Psoas muscle (tissue), 8 donors: ENCODE results near the gene PDGFC. TPM values are rescaled to one million over a fixed set of nuclear protein-coding genes. Genes with fewer than 3 reads are reported as not detected.
A peak's percentile ranks its signal among the peaks of the same experiment; 100 is the strongest.

Source experiments
- ATAC-seq, 4 donors: fragments of 200-7000 bp; cut with Tn5 transposase; one replicate each; pipeline ENCODE4 v1.9.1; 2020; ENCODE audit warnings: moderate library complexity in 3 of 4, mild to moderate bottlenecking in 2 of 4
- DNase-seq, 2 donors: peaks; one replicate each; pipeline ENCODE4 v3.0.0-alpha.2; 2020
- H3K27ac ChIP-seq: fragments of 200-600 bp; one replicate; pipeline ENCODE4 v1.8.0; 2022
- H3K27me3 ChIP-seq, 3 donors: fragments of 200-600 bp in 1 of 3; one replicate each; pipeline versions ENCODE4 v1.6.1 to v1.8.0; 2013 to 2022; ENCODE audit warnings: low read length in 2 of 3, mild to moderate bottlenecking in 2 of 3, moderate library complexity in 1 of 3; ENCODE audit not compliant: insufficient read depth in 3 of 3
- H3K36me3 ChIP-seq, 2 donors: fragments of 200-600 bp in 1 of 2; one replicate each; pipeline versions ENCODE4 v1.6.1 to v1.8.0; 2013 to 2022; ENCODE audit warnings: low read depth in 1 of 2, mild to moderate bottlenecking in 1 of 2, moderate library complexity in 1 of 2; ENCODE audit not compliant: insufficient read depth in 1 of 2
- H3K4me1 ChIP-seq: fragments of 200-600 bp; one replicate; pipeline ENCODE4 v1.8.0; 2022
- H3K4me3 ChIP-seq: fragments of 200-600 bp; one replicate; pipeline ENCODE4 v1.8.0; 2022; ENCODE audit warnings: mild to moderate bottlenecking
- H3K9me3 ChIP-seq: fragments of 200-600 bp; one replicate; pipeline ENCODE4 v1.8.0; 2022
- CTCF ChIP-seq: fragments of 200-600 bp; IDR thresholded peaks from one replicate; pipeline ENCODE4 v1.8.0; 2022; ENCODE audit warnings: antibody characterized with exemption
- WGBS, 3 donors: extraction: QIAGEN DNeasy Blood & Tissue Kit; methylation state at CpG; one replicate each; pipeline versions ENCODE4 v1.1.6 to v1.1.7; 2013; 5-methylcytosine and 5-hydroxymethylcytosine counted together
- intact Hi-C, 2 donors: fragments of 100-400 bp; cut with DNase I; formaldehyde crosslinking; loops; one replicate each; pipeline versions ENCODE4 v1.11.0 to v1.14.2; 2022
- polyA plus RNA-seq, 3 donors: library from polyadenylated mRNA; stranded (reverse); fragments of 200-250 nt; gene quantifications; one replicate each; pipeline ENCODE4 v1.2.3, GENCODE V29; 2013
- total RNA-seq, 4 donors: library from RNA; stranded (reverse); fragmentation: NEBNext Ultra II Directional in 2 of 4; extraction: Animal tissue kit (Norgen Biotek cat#: 25700) in 2 of 4; gene quantifications; one replicate each; pipeline versions ENCODE4 v1.2.1 to v1.2.4, GENCODE V29; 2021 to 2023
- donor health status: healthy with polysubstance abuse.
- donor health status: DM: no; HTN: no; CAD: no; lungs with moderate emphysema.
- donor health status: Bipolar disorder and iron deficiency.
- donor health status: healthy.
- donor health status: DM: yes; HTN: yes; CAD: no.
- donor health status: DM: no; HTN: no; CAD: no.
- donor health status: DM: no; HTN: no; CAD: no.
- donor health status: DM: yes; HTN: yes; CAD: no.

PDGFC gene
- total and polyA plus RNA-seq, 7 donors: 2.2 to 19.8 (median 6.3) TPM

DNA sequence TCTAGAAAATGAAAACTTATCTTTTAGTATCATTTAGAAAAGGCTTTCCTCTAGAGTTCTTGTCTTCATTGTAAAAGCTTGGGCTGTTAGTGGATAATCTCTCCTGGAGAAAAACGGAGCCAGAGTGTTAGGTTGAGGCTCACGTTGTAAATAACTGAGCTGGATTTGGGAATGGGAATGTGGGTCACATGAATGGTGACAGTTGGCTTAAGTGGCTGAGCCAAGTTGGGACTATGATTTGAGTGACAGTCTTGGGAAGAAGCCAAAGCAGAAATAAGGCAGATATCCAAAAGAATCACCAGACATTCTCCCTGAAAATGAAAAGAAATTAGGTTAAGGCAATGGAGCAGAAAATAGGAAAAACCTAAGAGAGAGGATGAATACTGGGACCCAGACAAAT, 33.6 kb upstream of the PDGFC start:
- intact Hi-C loops: no loop called here
- Histone ChIP-seq H3K4me1 (peaks cover 12% of the 10 kb centered on the region), H3K27ac (peak overlapping the region; percentile 65), H3K4me3 (peak overlapping the region; percentile 5), H3K27me3 (no peaks in the 10 kb centered on the region), H3K36me3 (no peaks in the 10 kb centered on the region), H3K9me3 (no peaks in the 10 kb centered on the region)
- ATAC-seq (peak; percentile 50 to 76 (median 70)), DNase-seq (no peak)
- 10 to 33% (median 26%) methylated on average over 2 of the region's 2 CpGs for WGBS, 3 donors
- TF ChIP-seq CTCF: no peak

- DNase-seq: no peak
These were observed 32.9 kb upstream of the PDGFC start for GRCh38 chr4:157004279-157005161.

GRCh38 chr4:156999175-156999517, 27.5 kb upstream of the PDGFC start:
- Histone ChIP-seq H3K27ac (no peak overlapping the region), H3K4me1 (peaks cover 2% of the 10 kb centered on the region), H3K27me3 (no peaks in the 10 kb centered on the region), H3K4me3 (no peak overlapping the region), H3K36me3 (no peaks in the 10 kb centered on the region), H3K9me3 (peaks cover 12% of the 10 kb centered on the region)
- DNase-seq (no peak), ATAC-seq (peak in 2 of 4 donors; percentile 30 to 33)
- WGBS, 3 donors: 6 to 13% (median 8%) methylated on average over 2 of the region's 2 CpGs
- no peak for TF ChIP-seq CTCF
- intact Hi-C loops: no loop called here

More at GRCh38 chr4:157004279-157005161, 32.9 kb upstream of the PDGFC start:
- intact Hi-C loops: no loop called here
- TF ChIP-seq CTCF: no peak
- H3K36me3 ChIP-seq: no peaks in the 10 kb centered on the region
- no peaks in the 10 kb centered on the region for H3K27me3 ChIP-seq
- H3K27ac ChIP-seq: peak overlapping the region; percentile 65
- H3K9me3 ChIP-seq: no peaks in the 10 kb centered on the region
- ATAC-seq: peak in 3 of 4 donors; percentile 50 to 77 (median 61)
- peaks cover 12% of the 10 kb centered on the region for H3K4me1 ChIP-seq
- H3K4me3 ChIP-seq: peak overlapping the region; percentile 5
- WGBS, 3 donors: 31 to 55% (median 32%) methylated on average over 5 of the region's 5 CpGs

DNA sequence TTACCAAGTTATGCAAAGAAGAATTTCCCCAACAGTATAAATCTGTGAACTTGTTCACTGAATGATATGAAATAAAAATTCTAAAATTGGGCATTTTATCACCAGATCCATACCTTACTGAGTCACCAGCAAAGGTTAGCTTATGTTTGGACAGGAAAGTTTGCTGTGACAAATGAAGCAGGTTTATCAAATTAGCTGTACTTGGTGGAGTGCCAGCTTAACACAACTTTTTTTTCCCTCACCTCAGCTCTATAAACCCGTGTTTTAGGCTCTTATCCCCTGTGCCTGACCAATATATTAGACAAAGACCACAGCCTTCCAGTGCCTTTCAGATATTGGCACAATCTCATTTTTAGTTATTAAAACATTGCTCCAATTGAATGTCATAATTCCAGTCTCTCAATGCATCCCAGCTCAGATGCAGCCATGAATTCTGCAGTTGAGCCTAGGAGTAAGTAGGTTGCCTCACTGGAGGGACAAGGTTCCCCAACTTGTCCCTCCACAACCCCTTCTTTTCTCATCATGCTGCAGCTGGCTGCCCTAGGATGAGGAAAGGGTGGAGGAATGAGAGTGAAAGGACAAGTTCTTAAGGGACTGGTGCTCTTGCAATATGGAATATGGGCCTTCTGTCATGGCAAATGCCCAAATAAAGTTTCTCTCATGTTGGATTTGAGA, 27.0 kb upstream of the PDGFC start:
- Histone ChIP-seq H3K36me3 (no peaks in the 10 kb centered on the region), H3K27ac (no peak overlapping the region), H3K4me1 (no peaks in the 10 kb centered on the region), H3K4me3 (no peak overlapping the region), H3K9me3 (peaks cover 12% of the 10 kb centered on the region), H3K27me3 (no peaks in the 10 kb centered on the region)
- peak in 1 of 4 donors; percentile 14 for ATAC-seq
- TF ChIP-seq CTCF: no peak
- 56 to 71% (median 68%) methylated on average over 1 of the region's 1 CpG for WGBS, 3 donors
- intact Hi-C loops: no loop called here
- DNase-seq: no peak
